ENCODE results near the gene RNF144A.

GRCh38 chr2:6942848-6943247, 25.6 kb downstream of the RNF144A start:
- TF ChIP-seq POLR2AphosphoS5 (IDR thresholded peaks at IDR 0.05; ENCODE audit: low read length): no peak
- TF ChIP-seq BACH1 (IDR thresholded peaks at IDR 0.05; ENCODE audit: borderline replicate concordance): no peak
- no peak for TF ChIP-seq EP300 (IDR thresholded peaks at IDR 0.05; ENCODE audit: borderline replicate concordance in 1 of 2, control insufficient read depth in 1 of 2, low read depth in 2 of 2, low read length in 2 of 2)
- no peak for TF ChIP-seq NR2C2 (IDR thresholded peaks at IDR 0.05; ENCODE audit: borderline replicate concordance, control insufficient read depth, insufficient read length, low read depth)
- no peak for TF ChIP-seq POLR2A (IDR thresholded peaks at IDR 0.05; ENCODE audit: low read depth, low read length)
- TF ChIP-seq NR2C1 (IDR thresholded peaks at IDR 0.05): no peak
- no peak for TF ChIP-seq RELA (IDR thresholded peaks at IDR 0.05; ENCODE audit: borderline replicate concordance, partially characterized antibody)
- TF ChIP-seq E2F4 (IDR thresholded peaks at IDR 0.05; ENCODE audit: low read depth, low read length): no peak
- TF ChIP-seq MXI1 (IDR thresholded peaks at IDR 0.05; ENCODE audit: low read depth, low read length): no peak
- no peak for TF ChIP-seq NFIC (IDR thresholded peaks at IDR 0.05; ENCODE audit: low read depth, low read length)
- TF ChIP-seq EZH2 (IDR thresholded peaks at IDR 0.05; ENCODE audit: borderline replicate concordance, control insufficient read depth, low read depth, low read length): no peak
- TF ChIP-seq CTCF (IDR thresholded peaks at IDR 0.05 in 2 of 3, conservative IDR thresholded peaks at IDR 0.05 in 1 of 3; ENCODE audit: control insufficient read depth in 2 of 3, extremely low read depth in 1 of 3, insufficient read depth in 1 of 3, low read depth in 3 of 3, low read length in 3 of 3): no peak
- no peak for TF ChIP-seq CHD4 (IDR thresholded peaks at IDR 0.05)
- TF ChIP-seq REST (IDR thresholded peaks at IDR 0.05; ENCODE audit: low read depth, low read length): no peak
